ENCODE data around the gene NBPF1. TPM values are rescaled to one million over a fixed set of nuclear protein-coding genes. Genes with fewer than 3 reads are reported as not detected.
A peak's percentile ranks its signal among the peaks of the same experiment; 100 is the strongest.
"Not testable (repeated sequence)": the region's sequence is repeated elsewhere in the genome, so short reads cannot be mapped to it uniquely, and the experiment has no call there.

The NBPF1 gene
- total and polyA plus RNA-seq, 9 of the 15 experiments (the other 6 are each of a cell fraction or from before 2014, with no cell fraction given), result 5.2 to 42.6 (median 24.1) TPM

- TF ChIP-seq ZBTB40 (IDR thresholded peaks at IDR 0.05), result peak; percentile 39; the same call in 1 of the 2 replicates
- not testable (repeated sequence) for TF ChIP-seq ZBTB40, NR4A1 (CRISPR knock-in tag; IDR thresholded peaks at IDR 0.05)
- TF ChIP-seq NR4A1 (tag; IDR thresholded peaks at IDR 0.05), result peak; percentile 80; the same call in 1 of the 2 replicates
- TF ChIP-seq ARNT (IDR thresholded peaks at IDR 0.05), result peak; percentile 43 to 90; a peak in 2 of 4 replicates
- TF ChIP-seq MXI1 (IDR thresholded peaks at IDR 0.05; ENCODE audit: low read depth, low read length), result 0 out of 2 replicates have a peak, but pooled peaks have one; percentile 29
- TF ChIP-seq SOX6 (IDR thresholded peaks at IDR 0.05), result peak; percentile 98
- TF ChIP-seq FOSL1 (tag; conservative IDR thresholded peaks at IDR 0.05), result peak; percentile 75
- peak; percentile 70; the same call in 1 of the 2 replicates for TF ChIP-seq ADNP (tag; IDR thresholded peaks at IDR 0.05)
- TF ChIP-seq CREB1 (IDR thresholded peaks at IDR 0.05), result 0 out of 2 replicates have a peak, but pooled peaks have one; percentile 49
- peak; percentile 75 for TF ChIP-seq CREB1 (CRISPR knock-in tag; IDR thresholded peaks at IDR 0.05)
- peak; percentile 97 to 98 for TF ChIP-seq TEAD1 (CRISPR knock-in tag; IDR thresholded peaks at IDR 0.05)
- TF ChIP-seq NRF1 (conservative IDR thresholded peaks at IDR 0.05 in 1 of 2, IDR thresholded peaks at IDR 0.05 in 1 of 2), result peak; percentile 13 to 59; a peak in 3 of 4 replicates
- TF ChIP-seq IRF9 (tag; IDR thresholded peaks at IDR 0.05), result peak; percentile 47; the same call in 1 of the 2 replicates
- TF ChIP-seq ZEB2 (IDR thresholded peaks at IDR 0.05), result peak; percentile 89
- peak; percentile 13; the same call in 1 of the 2 replicates for TF ChIP-seq TAF7 (tag; IDR thresholded peaks at IDR 0.05)
- 0 out of 2 replicates have a peak, but pooled peaks have one; percentile 7 for TF ChIP-seq ZNF324 (CRISPR knock-in tag; IDR thresholded peaks at IDR 0.05)
- TF ChIP-seq HMBOX1 (IDR thresholded peaks at IDR 0.05), result 0 out of 2 replicates have a peak, but pooled peaks have one; percentile 14
These were observed 94.0 kb downstream of the NBPF1 start (continued) for GRCh38 chr1:16519255-16519951.
